Vagina (tissue), 2 donors: Measurements from ENCODE around the gene ZBTB8OS.

Experiments used
- POLR2A ChIP-seq, 2 donors: fragments of 450-650 bp; IDR thresholded peaks; one replicate each; pipeline ENCODE4 v1.6.1; 2017; ENCODE audit warnings: antibody characterized with exemption in 2 of 2, mild to moderate bottlenecking in 2 of 2, moderate library complexity in 2 of 2
- POLR2AphosphoS5 ChIP-seq, 2 donors: sonication (generic); formaldehyde crosslinking; IDR thresholded peaks; one replicate each; pipeline ENCODE4 v1.9.0; 2017; ENCODE audit warnings: antibody characterized with exemption in 2 of 2, mild to moderate bottlenecking in 2 of 2, low read depth in 1 of 2; ENCODE audit not compliant: insufficient read depth in 1 of 2
- TF ChIP-seq, protein P1 (sequence below), 3 experiments: fragments of 450-650 bp in 2 of 3; fragments of 200-600 bp in 1 of 3; sonication (generic) in 1 of 3; IDR thresholded peaks; one replicate each; pipeline ENCODE4 v1.5.1; 2017 to 2019; ENCODE audit warnings: antibody characterized with exemption in 3 of 3, mild to moderate bottlenecking in 2 of 3, moderate library complexity in 2 of 3

DNA sequence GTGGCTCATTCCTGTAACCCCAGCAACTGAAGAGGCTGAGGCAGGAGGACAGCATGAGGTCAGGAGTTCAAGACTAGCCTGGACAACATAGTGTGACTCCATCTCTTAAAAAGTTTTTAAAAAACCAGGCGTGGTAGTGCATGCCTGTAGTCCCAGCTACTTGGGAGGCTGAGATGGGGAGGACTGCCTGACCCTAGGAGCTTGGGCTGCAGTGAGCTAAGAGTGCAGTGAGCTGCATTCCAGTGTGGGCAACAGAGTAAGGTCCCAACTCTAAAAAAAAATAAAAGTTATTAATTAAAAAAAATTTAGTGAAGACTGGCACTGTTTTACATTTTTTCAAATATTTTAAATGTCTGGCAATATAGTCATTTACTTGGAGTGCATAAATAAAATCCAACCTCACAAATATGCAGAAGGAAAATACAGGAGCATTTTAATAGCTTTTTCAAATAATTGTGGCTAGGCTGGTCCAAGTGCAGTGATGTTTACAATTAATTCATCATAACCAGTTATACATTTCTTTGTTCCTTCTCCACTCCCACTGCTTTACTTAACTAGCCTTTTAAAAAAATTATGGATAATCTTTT lies 10.8 kb downstream of the ZBTB8OS start:
- TF ChIP-seq POLR2AphosphoS5 (IDR thresholded peaks at IDR 0.05; ENCODE audit: insufficient read depth in 1 of 2, low read depth in 1 of 2) = no peak
- TF ChIP-seq, protein P1, sequence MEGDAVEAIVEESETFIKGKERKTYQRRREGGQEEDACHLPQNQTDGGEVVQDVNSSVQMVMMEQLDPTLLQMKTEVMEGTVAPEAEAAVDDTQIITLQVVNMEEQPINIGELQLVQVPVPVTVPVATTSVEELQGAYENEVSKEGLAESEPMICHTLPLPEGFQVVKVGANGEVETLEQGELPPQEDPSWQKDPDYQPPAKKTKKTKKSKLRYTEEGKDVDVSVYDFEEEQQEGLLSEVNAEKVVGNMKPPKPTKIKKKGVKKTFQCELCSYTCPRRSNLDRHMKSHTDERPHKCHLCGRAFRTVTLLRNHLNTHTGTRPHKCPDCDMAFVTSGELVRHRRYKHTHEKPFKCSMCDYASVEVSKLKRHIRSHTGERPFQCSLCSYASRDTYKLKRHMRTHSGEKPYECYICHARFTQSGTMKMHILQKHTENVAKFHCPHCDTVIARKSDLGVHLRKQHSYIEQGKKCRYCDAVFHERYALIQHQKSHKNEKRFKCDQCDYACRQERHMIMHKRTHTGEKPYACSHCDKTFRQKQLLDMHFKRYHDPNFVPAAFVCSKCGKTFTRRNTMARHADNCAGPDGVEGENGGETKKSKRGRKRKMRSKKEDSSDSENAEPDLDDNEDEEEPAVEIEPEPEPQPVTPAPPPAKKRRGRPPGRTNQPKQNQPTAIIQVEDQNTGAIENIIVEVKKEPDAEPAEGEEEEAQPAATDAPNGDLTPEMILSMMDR (IDR thresholded peaks at IDR 0.05) = no peak
- no peak for TF ChIP-seq POLR2A (IDR thresholded peaks at IDR 0.05)
